ENCODE measurements around the gene ARSA.
A peak's percentile ranks its signal among the peaks of the same experiment; 100 is the strongest.

DNA sequence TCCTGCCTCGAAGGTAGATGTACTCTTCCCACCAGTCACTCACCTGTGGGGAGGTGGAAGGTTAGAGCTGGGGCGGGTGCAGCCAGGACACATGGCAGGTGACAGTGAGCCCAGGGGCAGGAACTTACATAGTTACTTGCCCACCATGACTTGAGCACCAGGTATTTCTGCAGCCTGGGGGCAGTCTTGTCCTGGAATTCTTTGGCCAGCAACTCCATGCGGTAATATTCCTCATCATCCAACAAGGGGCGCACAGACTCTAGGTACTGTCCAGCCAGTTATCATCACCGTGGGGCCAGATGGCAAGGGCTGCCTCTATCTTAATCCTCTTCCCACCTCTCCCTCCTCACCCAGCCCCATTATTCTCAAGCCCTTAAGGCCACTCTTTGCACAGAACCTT, 51.9 kb downstream of the ARSA start:
- TF ChIP-seq, protein P1, sequence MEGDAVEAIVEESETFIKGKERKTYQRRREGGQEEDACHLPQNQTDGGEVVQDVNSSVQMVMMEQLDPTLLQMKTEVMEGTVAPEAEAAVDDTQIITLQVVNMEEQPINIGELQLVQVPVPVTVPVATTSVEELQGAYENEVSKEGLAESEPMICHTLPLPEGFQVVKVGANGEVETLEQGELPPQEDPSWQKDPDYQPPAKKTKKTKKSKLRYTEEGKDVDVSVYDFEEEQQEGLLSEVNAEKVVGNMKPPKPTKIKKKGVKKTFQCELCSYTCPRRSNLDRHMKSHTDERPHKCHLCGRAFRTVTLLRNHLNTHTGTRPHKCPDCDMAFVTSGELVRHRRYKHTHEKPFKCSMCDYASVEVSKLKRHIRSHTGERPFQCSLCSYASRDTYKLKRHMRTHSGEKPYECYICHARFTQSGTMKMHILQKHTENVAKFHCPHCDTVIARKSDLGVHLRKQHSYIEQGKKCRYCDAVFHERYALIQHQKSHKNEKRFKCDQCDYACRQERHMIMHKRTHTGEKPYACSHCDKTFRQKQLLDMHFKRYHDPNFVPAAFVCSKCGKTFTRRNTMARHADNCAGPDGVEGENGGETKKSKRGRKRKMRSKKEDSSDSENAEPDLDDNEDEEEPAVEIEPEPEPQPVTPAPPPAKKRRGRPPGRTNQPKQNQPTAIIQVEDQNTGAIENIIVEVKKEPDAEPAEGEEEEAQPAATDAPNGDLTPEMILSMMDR (conservative IDR thresholded peaks at IDR 0.05) = peak; percentile 57; the same call in 1 of the 2 replicates
- TF ChIP-seq EZH2 (IDR thresholded peaks at IDR 0.05; ENCODE audit: low read depth) = no peak
